IgD-negative memory B cell (primary cell): Measurements from ENCODE around the gene DLST. TPM values are rescaled to one million over a fixed set of nuclear protein-coding genes. Genes with fewer than 3 reads are reported as not detected.

Experiments
- H3K27ac Mint-ChIP-seq, 3 donors: one replicate each; pipeline ENCODE4 v1.8.0; 2020 to 2022; ENCODE audit warnings: mild to moderate bottlenecking in 3 of 3, mixed read lengths in 3 of 3, moderate library complexity in 1 of 3
- H3K27me3 Mint-ChIP-seq: one replicate; pipeline ENCODE4 v1.8.0; 2021; ENCODE audit warnings: mixed read lengths
- H3K36me3 Mint-ChIP-seq: one replicate; pipeline ENCODE4 v1.8.0; 2020; ENCODE audit warnings: mild to moderate bottlenecking, mixed read lengths
- H3K4me1 Mint-ChIP-seq, 3 donors: one replicate each; pipeline ENCODE4 v1.8.0; 2020 to 2022; ENCODE audit warnings: mixed read lengths in 3 of 3, mild to moderate bottlenecking in 1 of 3
- H3K4me3 Mint-ChIP-seq, 4 donors: one replicate each; pipeline ENCODE4 v1.8.0; 2020 to 2022; ENCODE audit warnings: mild to moderate bottlenecking in 4 of 4, mixed read lengths in 4 of 4, moderate library complexity in 3 of 4
- H3K9me3 Mint-ChIP-seq, 3 donors: one replicate each; pipeline ENCODE4 v1.8.0; 2020 to 2021; ENCODE audit warnings: mixed read lengths in 3 of 3, mild to moderate bottlenecking in 1 of 3
- polyA plus RNA-seq: library from polyadenylated mRNA; unstranded; fragments of 300-500 nt; fragmentation: Illumina TruSeq; gene quantifications from one replicate; pipeline ENCODE4 v1.2.3, GENCODE V29; 2021

The DLST gene
- polyA plus RNA-seq, 1 donor from 2014 or later, result 10.3 TPM

DNA sequence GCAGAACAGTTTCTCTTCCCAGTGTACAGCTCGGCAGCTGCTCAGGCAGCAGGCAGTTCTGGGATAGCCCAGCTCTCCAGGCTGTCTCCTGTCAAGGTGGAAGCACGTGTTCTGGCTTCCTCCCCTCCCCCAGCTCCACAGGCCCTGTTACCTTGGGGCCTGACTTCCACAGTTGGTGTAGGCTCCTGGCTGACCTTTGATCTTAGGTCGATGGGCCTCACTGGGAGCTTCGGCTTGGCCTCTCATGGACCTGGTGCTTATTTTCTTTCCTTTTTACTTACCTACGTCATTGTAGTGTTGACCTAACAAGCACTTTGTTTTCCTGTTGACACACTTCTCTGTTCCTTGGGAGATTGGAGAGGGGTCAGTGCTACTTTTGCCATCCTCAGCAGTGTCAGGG lies 17.0 kb downstream of the DLST start:
- H3K27ac Mint-ChIP-seq, result peak overlapping the region in 1 of 3 donors; percentile 5
- peaks cover 17 to 27% (median 21%) of the 10 kb centered on the region in 3 donors for H3K4me1 Mint-ChIP-seq
- H3K4me3 Mint-ChIP-seq, result no peak overlapping the region
- H3K9me3 Mint-ChIP-seq, result no peaks in the 10 kb centered on the region
- peaks cover 8% of the 10 kb centered on the region for H3K36me3 Mint-ChIP-seq
- H3K27me3 Mint-ChIP-seq, result no peaks in the 10 kb centered on the region

DNA sequence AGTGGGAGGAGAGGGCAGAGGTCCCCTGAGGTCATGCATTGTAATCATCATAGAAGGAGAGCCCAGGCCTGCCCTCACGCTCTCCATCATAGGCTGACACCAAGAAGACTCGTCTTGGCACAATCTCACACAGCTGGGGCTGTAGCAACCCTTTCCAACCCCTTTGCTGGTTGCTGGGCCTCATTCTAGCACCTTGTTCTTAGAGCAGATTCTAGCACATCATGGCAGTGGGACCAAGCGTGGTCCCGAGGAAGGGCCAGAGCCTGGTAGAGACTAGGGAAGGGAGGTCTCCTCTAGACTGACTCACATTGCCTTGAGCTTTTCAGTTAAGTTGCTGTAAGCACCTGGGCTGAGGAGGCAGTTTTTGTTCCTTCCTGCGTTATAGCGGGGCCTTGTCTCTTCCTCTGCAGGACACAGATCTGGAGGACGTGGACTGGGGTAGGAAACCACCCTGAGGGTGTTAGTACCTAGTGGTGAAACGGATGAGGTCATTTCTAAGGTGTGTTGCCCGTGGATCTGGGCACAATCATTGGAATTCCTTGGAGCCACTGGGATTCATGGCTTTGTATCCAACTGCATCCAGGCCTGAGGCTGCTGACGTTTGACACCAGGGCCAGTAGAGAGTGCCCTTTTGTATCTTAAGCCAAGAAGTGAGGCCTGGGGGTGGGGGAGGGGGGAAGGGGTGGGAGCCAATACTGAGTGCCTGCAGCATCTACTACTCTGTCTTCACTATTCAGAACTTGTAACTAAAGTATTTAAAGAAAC lies 21.4 kb downstream of the DLST start:
- H3K4me3 Mint-ChIP-seq, result peak overlapping the region in 3 of 4 donors; percentile 4 to 87 (median 80)
- no peaks in the 10 kb centered on the region for H3K9me3 Mint-ChIP-seq
- peaks cover 4% of the 10 kb centered on the region for H3K36me3 Mint-ChIP-seq
- H3K27me3 Mint-ChIP-seq, result no peaks in the 10 kb centered on the region
- H3K4me1 Mint-ChIP-seq, result peaks cover 35 to 40% (median 39%) of the 10 kb centered on the region in 3 donors
- peak overlapping the region; percentile 63 to 96 (median 90) for H3K27ac Mint-ChIP-seq

DNA sequence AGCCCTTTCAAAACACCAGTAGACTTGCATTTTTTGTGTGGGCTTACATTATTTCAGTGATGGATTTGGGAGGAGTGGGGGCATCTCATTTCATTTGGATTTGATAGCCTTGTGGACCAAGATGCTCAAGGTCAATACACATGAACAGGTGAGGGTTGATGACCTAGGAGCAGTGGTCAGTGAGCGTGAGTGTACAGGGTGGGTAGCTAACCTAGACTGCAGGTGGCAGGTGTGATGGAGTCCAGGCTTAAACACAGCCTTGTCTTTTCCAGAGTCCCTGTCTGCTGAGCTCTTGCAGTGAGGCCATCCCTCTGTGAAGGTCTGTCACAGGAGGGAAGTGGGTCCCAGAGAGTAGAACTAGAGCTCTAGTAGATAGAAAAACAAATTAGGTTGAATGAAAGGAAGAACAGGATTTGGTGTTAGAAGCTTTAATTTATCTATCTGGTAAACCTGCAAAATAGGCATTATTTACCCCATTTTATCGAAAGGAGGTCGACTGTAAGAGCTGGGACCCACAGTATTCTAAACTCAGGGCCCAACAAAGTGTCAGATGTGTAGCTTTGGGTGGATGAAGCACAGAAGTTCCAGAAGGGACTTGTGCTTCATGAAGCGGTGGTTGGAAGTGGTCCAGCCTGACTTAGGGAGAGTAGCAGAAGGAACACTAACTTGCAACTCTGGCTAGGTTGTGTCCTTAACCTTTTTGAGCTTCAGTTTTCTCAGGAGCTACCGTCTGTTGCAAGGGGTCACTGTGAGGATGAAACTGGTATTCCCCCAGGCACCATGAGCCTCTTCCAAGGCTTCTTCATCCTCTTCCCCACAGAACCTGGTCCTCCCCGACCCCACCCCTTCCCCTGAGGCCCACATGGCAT lies 23.2 kb downstream of the DLST start:
- Mint-ChIP-seq H3K4me1 (peaks cover 33 to 40% (median 36%) of the 10 kb centered on the region in 3 donors), H3K36me3 (peaks cover 4% of the 10 kb centered on the region), H3K9me3 (no peaks in the 10 kb centered on the region), H3K27ac (peak overlapping the region; percentile 63 to 86 (median 85)), H3K27me3 (no peaks in the 10 kb centered on the region), H3K4me3 (peak overlapping the region in 2 of 4 donors; percentile 54 to 80)

DNA sequence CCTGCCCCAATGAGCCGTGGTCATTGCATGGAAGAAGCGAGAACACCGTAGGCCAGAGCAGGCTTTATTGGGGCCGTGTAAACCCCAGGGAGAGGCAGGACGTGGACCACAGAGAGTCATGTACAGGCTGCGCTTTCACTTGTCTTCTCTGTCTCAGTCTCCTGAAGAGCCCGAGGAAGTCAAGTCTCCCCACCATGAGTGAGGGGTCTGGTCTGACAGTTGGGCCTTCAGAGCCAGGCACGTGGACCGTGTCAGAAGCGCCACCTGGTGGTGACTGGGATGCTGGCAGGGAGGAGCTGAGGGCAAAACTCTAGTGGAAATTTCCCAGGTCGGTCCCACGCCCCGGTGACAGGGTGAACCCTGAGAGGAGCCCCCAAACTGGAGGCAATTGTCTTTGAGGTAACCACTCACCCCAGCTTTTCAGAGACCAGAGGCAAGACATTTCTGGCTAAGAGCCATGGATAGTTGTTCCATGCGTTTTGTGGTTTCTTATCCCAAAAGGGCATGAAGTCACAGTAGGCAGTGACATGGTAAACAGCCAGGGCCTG lies 24.0 kb downstream of the DLST start:
- H3K36me3 Mint-ChIP-seq, result peaks cover 6% of the 10 kb centered on the region

DNA sequence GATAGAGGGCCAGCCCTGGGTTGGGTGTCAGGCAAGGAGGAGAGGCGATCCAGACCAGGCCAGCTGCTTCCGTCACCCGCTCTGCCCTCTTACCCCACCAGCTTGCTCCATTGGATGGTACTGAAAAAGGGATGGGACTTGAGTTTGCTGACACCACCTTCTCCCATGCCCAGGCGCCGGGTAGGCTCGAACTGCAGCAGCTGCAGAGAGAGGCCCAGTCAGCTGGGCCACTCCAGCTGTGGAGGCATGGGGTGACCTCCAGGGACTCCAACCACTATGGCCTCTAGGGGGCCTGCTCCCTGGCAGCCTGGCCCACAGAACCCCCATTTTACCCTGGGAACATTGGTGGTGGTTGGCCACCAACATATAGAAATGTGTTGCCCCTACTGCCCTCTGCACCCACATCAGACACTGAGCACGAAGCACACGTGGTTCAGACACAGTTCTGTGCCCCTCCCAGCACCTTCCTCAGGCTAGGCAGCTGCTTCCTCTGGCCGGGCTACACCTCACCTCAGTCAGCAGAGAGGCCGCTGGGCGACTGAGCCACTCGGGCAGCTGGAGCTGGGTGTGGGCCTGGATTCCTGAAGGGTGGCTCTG lies 25.3 kb downstream of the DLST start:
- peak overlapping the region in 1 of 4 donors; percentile 45 for H3K4me3 Mint-ChIP-seq
- H3K9me3 Mint-ChIP-seq, result no peaks in the 10 kb centered on the region
- H3K4me1 Mint-ChIP-seq, result peaks cover 34 to 40% (median 36%) of the 10 kb centered on the region in 3 donors
- peaks cover 6% of the 10 kb centered on the region for H3K36me3 Mint-ChIP-seq
- H3K27ac Mint-ChIP-seq, result peak overlapping the region in 1 of 3 donors; percentile 53
- H3K27me3 Mint-ChIP-seq, result no peaks in the 10 kb centered on the region

More for the DNA sequence above, 24.0 kb downstream of the DLST start:
- H3K27ac Mint-ChIP-seq, result peak overlapping the region in 2 of 3 donors; percentile 56 to 86
- no peaks in the 10 kb centered on the region for H3K27me3 Mint-ChIP-seq
- peaks cover 34 to 40% (median 36%) of the 10 kb centered on the region in 3 donors for H3K4me1 Mint-ChIP-seq
- peak overlapping the region in 2 of 4 donors; percentile 52 to 54 for H3K4me3 Mint-ChIP-seq
- no peaks in the 10 kb centered on the region for H3K9me3 Mint-ChIP-seq

DNA sequence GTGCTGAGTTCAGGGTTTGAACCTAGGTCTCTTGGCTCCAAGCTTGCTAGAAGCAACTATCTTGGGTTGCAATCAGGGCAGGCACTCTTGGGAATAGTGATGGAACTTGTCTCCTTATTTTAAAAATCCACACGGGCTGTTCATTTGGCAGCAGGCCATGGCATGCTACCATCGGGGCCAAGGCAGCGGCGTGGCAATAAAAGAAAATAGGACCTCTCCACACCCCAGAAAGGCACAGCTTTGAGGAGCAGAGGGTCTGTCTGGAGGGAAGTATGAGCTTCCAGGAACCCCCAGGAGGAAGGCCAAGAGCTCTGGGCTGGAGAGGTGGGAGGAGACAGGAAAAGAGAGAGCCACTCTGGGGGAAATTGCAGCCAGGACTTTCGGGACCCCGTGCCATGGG lies 26.0 kb downstream of the DLST start:
- H3K4me1 Mint-ChIP-seq, result peaks cover 31 to 35% (median 31%) of the 10 kb centered on the region in 3 donors
- no peaks in the 10 kb centered on the region for H3K9me3 Mint-ChIP-seq
- no peak overlapping the region for H3K27ac Mint-ChIP-seq
- peaks cover 6% of the 10 kb centered on the region for H3K36me3 Mint-ChIP-seq
- no peak overlapping the region for H3K4me3 Mint-ChIP-seq
- no peaks in the 10 kb centered on the region for H3K27me3 Mint-ChIP-seq

DNA sequence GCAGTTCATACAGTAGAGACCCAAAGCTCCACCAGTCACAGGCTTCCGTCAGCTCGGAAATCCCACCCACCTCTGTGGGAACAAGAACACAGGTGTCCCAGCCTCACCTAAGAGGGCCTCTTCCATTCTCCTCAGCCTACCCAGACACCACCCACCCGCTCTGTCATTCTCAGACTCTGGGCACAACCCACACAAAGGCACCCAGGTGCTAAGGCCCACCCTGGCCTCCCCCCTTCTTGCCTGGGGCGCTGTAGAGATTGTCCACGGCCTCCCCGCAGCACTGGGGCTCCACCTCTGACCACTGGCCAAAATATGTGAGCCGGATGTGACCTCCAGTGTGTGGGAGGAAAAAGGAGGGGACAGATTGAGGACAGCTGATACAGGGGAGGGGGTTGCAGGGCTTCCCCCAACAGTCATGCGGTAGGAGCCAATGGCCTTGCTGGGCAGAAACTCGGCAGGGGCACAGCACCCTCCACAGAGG lies 27.2 kb downstream of the DLST start:
- Mint-ChIP-seq H3K27ac (peak overlapping the region in 1 of 3 donors; percentile 56), H3K4me3 (no peak overlapping the region), H3K9me3 (no peaks in the 10 kb centered on the region), H3K27me3 (no peaks in the 10 kb centered on the region), H3K4me1 (peaks cover 22 to 25% (median 23%) of the 10 kb centered on the region in 3 donors), H3K36me3 (peaks cover 3% of the 10 kb centered on the region)

DNA sequence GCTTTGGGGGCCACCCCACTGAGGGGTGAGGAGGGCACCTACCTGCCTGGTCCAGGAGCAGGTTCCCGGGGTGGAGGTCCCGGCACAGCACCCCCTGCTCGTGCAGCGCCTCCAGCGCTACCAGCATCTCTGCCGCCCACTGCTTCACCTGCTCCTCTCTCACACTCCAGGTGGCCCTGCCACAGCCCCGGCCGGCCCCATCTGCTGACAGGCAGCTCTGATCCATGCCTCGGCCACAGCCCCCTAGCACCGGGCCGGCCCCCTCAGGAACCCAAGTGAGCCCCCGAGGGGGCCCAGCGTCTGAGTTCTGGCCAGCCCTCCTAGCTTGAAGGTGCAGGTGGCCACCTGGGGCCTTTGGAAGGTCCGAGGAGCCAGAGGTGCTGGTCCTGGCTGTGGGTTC lies 27.8 kb downstream of the DLST start:
- no peaks in the 10 kb centered on the region for H3K9me3 Mint-ChIP-seq
- no peak overlapping the region for H3K4me3 Mint-ChIP-seq
- H3K4me1 Mint-ChIP-seq, result peaks cover 16 to 22% (median 21%) of the 10 kb centered on the region in 3 donors
- no peak overlapping the region for H3K27ac Mint-ChIP-seq
- peaks cover 3% of the 10 kb centered on the region for H3K36me3 Mint-ChIP-seq
- no peaks in the 10 kb centered on the region for H3K27me3 Mint-ChIP-seq

DNA sequence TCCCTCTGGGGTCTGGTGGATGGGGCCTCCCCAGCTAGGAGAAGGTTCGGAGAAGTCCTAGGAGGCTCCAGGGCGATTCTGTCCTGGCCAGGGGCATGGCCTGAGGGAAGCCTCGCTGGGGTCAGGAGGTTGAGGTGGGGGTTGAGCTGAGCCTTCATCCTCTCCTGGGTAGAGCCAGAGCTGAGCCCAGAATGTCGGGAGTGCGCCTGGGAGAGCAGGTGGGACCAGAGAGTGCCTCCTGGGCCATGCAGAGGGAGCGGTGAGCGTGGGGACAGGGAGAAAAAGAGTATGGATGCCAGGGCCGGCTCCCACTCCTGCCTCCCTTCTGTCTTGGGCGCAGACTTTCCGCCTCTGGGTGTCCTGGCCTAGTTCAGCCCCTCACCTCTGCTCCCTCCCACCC lies 28.2 kb downstream of the DLST start:
- H3K4me1 Mint-ChIP-seq, result peaks cover 12 to 17% (median 16%) of the 10 kb centered on the region in 3 donors
- no peak overlapping the region for H3K4me3 Mint-ChIP-seq
- peaks cover 3% of the 10 kb centered on the region for H3K36me3 Mint-ChIP-seq
- H3K27me3 Mint-ChIP-seq, result no peaks in the 10 kb centered on the region
- no peaks in the 10 kb centered on the region for H3K9me3 Mint-ChIP-seq
- H3K27ac Mint-ChIP-seq, result no peak overlapping the region

DNA sequence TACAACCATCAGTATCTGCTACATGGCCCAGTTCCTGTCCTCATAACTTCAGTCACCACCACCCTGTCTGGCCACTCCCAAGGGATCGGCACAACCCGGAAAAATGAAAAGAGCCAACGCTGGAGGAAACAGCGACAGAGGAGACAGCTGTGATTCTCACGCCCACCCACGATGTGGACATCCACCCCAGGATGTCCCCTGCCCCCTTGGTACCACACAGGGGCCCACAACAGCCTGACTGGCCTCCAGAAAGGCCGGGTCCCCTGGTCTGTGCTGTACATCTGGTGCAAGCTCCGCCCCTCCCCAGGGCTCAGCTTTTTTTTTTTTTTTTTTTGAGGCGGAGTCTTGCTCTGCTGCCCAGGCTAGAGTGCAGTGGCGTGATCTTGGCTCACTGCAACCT lies 28.8 kb downstream of the DLST start:
- Mint-ChIP-seq H3K27me3 (no peaks in the 10 kb centered on the region), H3K27ac (no peak overlapping the region), H3K4me3 (no peak overlapping the region), H3K4me1 (peaks cover 10 to 13% (median 12%) of the 10 kb centered on the region in 3 donors), H3K9me3 (no peaks in the 10 kb centered on the region), H3K36me3 (peaks cover 3% of the 10 kb centered on the region)

DNA sequence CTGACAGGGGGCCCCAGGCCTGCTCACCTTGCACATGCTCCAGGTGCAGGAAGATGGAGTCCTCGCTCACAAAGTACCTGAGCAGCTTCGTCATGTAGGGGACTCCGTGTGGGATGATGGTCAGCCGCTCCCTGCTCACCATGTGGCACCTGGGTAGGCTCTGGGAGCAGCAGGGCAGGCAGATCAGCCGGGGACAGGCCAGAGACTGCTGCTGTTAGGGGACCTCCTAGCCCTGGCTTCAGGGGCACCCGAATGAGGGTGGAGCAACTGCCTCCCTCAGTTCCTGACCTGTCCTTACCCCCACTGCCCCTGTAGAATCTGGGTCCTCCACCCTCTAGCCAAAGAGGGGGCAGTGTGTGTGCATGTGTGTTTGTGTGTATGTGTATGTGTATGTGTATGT lies 29.5 kb downstream of the DLST start:
- peaks cover 3% of the 10 kb centered on the region for H3K36me3 Mint-ChIP-seq
- no peak overlapping the region for H3K4me3 Mint-ChIP-seq
- H3K4me1 Mint-ChIP-seq, result peaks cover 6 to 11% (median 9%) of the 10 kb centered on the region in 3 donors
- H3K27me3 Mint-ChIP-seq, result no peaks in the 10 kb centered on the region
- H3K9me3 Mint-ChIP-seq, result no peaks in the 10 kb centered on the region
- H3K27ac Mint-ChIP-seq, result peak overlapping the region in 1 of 3 donors; percentile 64

DNA sequence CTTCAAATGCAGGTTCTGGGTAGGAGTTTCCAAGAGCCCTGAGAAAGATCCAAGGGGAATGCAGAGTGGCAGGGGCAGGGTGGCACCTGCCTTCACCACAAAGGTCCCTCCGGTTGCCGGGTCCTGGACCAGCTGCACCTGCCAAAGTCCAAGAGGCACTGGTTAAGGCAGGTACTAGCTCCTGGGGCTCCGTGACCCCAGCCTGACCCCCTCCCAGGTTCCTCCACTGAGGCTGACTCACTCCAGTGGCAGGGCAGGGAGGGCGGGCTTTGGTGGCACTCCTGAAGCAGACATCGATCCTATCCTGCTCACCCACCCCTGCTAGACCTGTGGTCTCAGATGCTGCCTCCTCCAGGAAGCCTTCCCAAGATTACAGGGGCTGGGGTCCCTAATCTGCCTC lies 30.0 kb downstream of the DLST start:
- H3K4me3 Mint-ChIP-seq, result no peak overlapping the region
- H3K36me3 Mint-ChIP-seq, result peaks cover 3% of the 10 kb centered on the region
- peak overlapping the region in 1 of 3 donors; percentile 64 for H3K27ac Mint-ChIP-seq
- no peaks in the 10 kb centered on the region for H3K27me3 Mint-ChIP-seq
- peaks cover 6 to 10% (median 9%) of the 10 kb centered on the region in 3 donors for H3K4me1 Mint-ChIP-seq
- no peaks in the 10 kb centered on the region for H3K9me3 Mint-ChIP-seq

DNA sequence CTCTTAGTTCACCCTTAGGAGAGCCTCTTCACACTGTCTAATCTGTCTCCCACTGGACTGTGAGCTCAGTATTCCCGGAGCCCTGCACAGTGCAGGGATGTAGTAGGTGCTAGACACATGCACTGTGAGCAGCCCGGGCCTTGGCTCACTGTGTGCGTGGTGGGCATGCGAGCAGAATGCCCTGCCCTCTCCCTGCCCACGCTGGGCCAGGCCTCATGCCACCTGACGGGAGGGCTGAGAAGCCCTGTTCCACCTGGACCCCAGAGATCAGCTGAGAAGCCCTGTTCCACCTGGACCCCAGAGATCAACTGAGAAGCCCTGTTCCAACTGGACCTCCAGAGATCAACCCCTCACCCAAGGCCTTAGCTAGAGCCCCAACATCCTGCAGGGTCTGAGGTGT lies 30.4 kb downstream of the DLST start:
- peaks cover 3% of the 10 kb centered on the region for H3K36me3 Mint-ChIP-seq
- no peaks in the 10 kb centered on the region for H3K27me3 Mint-ChIP-seq
- H3K4me1 Mint-ChIP-seq, result peaks cover 6 to 8% (median 6%) of the 10 kb centered on the region in 3 donors
- H3K4me3 Mint-ChIP-seq, result no peak overlapping the region
- no peak overlapping the region for H3K27ac Mint-ChIP-seq
- no peaks in the 10 kb centered on the region for H3K9me3 Mint-ChIP-seq

DNA sequence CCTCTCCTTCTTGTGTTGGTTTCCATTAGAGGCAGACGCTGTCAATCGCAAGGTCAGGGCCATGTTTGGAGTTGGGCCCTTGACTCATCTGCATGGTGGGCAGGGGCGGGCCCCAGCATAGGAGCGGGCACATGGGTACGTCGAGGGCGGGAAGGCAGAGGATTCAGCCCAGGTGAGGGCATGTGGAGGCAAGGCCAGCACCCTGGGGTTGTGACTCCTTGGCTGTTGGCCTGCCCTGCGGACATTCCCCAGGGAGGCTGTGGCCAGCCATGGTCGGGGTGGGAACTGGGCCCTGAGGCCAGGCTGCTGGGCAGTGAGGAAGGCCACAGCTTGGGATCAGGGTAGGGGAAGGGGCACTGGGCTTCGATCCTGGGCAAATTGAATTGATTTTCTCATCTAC lies 31.1 kb downstream of the DLST start:
- Mint-ChIP-seq H3K4me1 (peaks cover 0 to 3% (median 2%) of the 10 kb centered on the region in 3 donors), H3K27me3 (no peaks in the 10 kb centered on the region), H3K4me3 (no peak overlapping the region), H3K36me3 (peaks cover 4% of the 10 kb centered on the region), H3K27ac (no peak overlapping the region), H3K9me3 (no peaks in the 10 kb centered on the region)
